ENCODE results near the gene MED7. TPM values are rescaled to one million over a fixed set of nuclear protein-coding genes. Genes with fewer than 3 reads are reported as not detected.

Gene MED7
- total and polyA plus RNA-seq, 2 of the 8 experiments (the other 6 are each of a cell fraction or from before 2014, with no cell fraction given), result 6.9 to 9.5 TPM

GRCh38 chr5:157172403-157172802, 29.7 kb upstream of the MED7 start:
- Histone ChIP-seq H3K36me3 (ENCODE audit: control insufficient read depth in 2 of 4, insufficient read depth in 4 of 4, low read length in 3 of 4) (no peaks in the 10 kb centered on the region), H3K27ac (ENCODE audit: low read depth, low read length) (no peak overlapping the region), H3K9me3 (ENCODE audit: insufficient read depth in 2 of 2, low read depth in 1 of 2, low read length in 1 of 2) (no peaks in the 10 kb centered on the region), H3K4me2 (ENCODE audit: insufficient read depth in 1 of 2, low read depth in 2 of 2, low read length in 2 of 2) (no peak overlapping the region), H3K4ac (replicated peaks; ENCODE audit: insufficient read length, low read depth, low read length) (no peak overlapping the region), H2BK12ac (ENCODE audit: low read depth, low read length) (no peak overlapping the region), H3K56ac (replicated peaks; ENCODE audit: insufficient read length, low read depth, low read length) (no peak overlapping the region), H2BK15ac (ENCODE audit: low read length) (no peak overlapping the region), H3K4me3 (ENCODE audit: extremely low read depth in 1 of 4, insufficient read depth in 2 of 4, low read depth in 3 of 4, low read length in 4 of 4) (no peak overlapping the region), H4K8ac (ENCODE audit: extremely low read depth, insufficient read depth, low read length) (no peak overlapping the region), H2AK5ac (ENCODE audit: low read depth, low read length) (no peak overlapping the region), H2BK5ac (ENCODE audit: low read depth, low read length) (no peak overlapping the region), H4K20me1 (replicated peaks in 1 of 2; ENCODE audit: control insufficient read depth in 1 of 2, insufficient read depth in 2 of 2, low read length in 2 of 2) (no peaks in the 10 kb centered on the region), H4K5ac (ENCODE audit: insufficient read length, low read depth, low read length) (no peak overlapping the region), H3K79me1 (ENCODE audit: low read depth, low read length) (no peaks in the 10 kb centered on the region), H3K79me2 (ENCODE audit: control insufficient read depth in 1 of 2, insufficient read depth in 2 of 2, low read length in 2 of 2) (no peaks in the 10 kb centered on the region), H3K9ac (replicated peaks in 1 of 4; ENCODE audit: extremely low read depth in 1 of 4, low read depth in 3 of 4, low read length in 3 of 4) (no peak overlapping the region), H3K27me3 (replicated peaks in 1 of 4; ENCODE audit: control insufficient read depth in 3 of 4, extremely low read depth in 1 of 4, insufficient read depth in 3 of 4, low read length in 3 of 4) (no peaks in the 10 kb centered on the region), H2BK120ac (replicated peaks; ENCODE audit: low read depth, low read length) (no peak overlapping the region), H3K14ac (ENCODE audit: insufficient read length) (no peak overlapping the region), H3K18ac (ENCODE audit: extremely low read depth, low read length) (no peak overlapping the region), H3K23ac (ENCODE audit: insufficient read length) (no peak overlapping the region), H4K91ac (replicated peaks; ENCODE audit: insufficient read length, low read length) (no peak overlapping the region), H2BK20ac (ENCODE audit: low read length) (no peak overlapping the region), H3K4me1 (replicated peaks in 1 of 4; ENCODE audit: control insufficient read depth in 3 of 4, insufficient read depth in 4 of 4, low read length in 3 of 4) (no peaks in the 10 kb centered on the region), H3K23me2 (ENCODE audit: low read depth, low read length) (no peaks in the 10 kb centered on the region; the same call in 1 of the 2 replicates), H2AFZ (ENCODE audit: low read length) (0 out of 2 replicates have a peak overlapping the region, but pooled peaks have one; percentile 62)
- FAIRE-seq (no peak), DNase-seq (ENCODE audit: low read depth in 1 of 2, low spot score in 2 of 2) (no peak)
- ChIA-PET POLR2A (ENCODE audit: partially characterized antibody) (no interaction called here), CTCF (ENCODE audit: partially characterized antibody) (interaction anchor here (1.0 kb wide), 1 partner anchor 23 kb away, joined by 3 read pairs; no protein-coding TSS in a partner anchor)
- no peak for TF ChIP-seq KDM1A (IDR thresholded peaks at IDR 0.05; ENCODE audit: borderline replicate concordance, low read length)
- no peak for TF ChIP-seq SP1 (IDR thresholded peaks at IDR 0.05; ENCODE audit: low read depth, low read length)
- no peak for TF ChIP-seq POLR2A (IDR thresholded peaks at IDR 0.05; ENCODE audit: control extremely low read depth in 1 of 2, low read depth in 2 of 2, low read length in 2 of 2)
- no peak for TF ChIP-seq SIRT6 (IDR thresholded peaks at IDR 0.05; ENCODE audit: low read length)
- no peak for TF ChIP-seq USF2 (IDR thresholded peaks at IDR 0.05; ENCODE audit: low read length)
- no peak for TF ChIP-seq SAP30 (IDR thresholded peaks at IDR 0.05; ENCODE audit: insufficient read depth, insufficient replicate concordance, low read length)
- TF ChIP-seq HDAC2 (IDR thresholded peaks at IDR 0.05; ENCODE audit: borderline replicate concordance in 1 of 2, low read depth in 2 of 2, low read length in 2 of 2), result no peak
- no peak for TF ChIP-seq SRF (IDR thresholded peaks at IDR 0.05; ENCODE audit: low read depth, low read length)
- TF ChIP-seq ATF3 (IDR thresholded peaks at IDR 0.05; ENCODE audit: insufficient read depth, low read depth, low read length), result no peak
- 79% methylated on average over 2 of the region's 2 CpGs; no CpG with 5 or more reads in 1 of the 2 experiments for WGBS, 2 experiments (ENCODE audit: extremely low coverage in 1 of 2, insufficient coverage in 1 of 2, insufficient read length in 1 of 2, insufficient replicate concordance in 2 of 2, low coverage in 1 of 2, low lambda C conversion rate in 2 of 2, missing lambda C conversion rate in 1 of 2)
